Smooth muscle cell (in vitro differentiated cells): ENCODE measurements around the gene ARHGAP28. TPM values are rescaled to one million over a fixed set of nuclear protein-coding genes. Genes with fewer than 3 reads are reported as not detected.

Experiments
- DNase-seq: peaks from one replicate; lab custom pipeline; 2025; ENCODE audit not compliant: unreplicated experiment; lab: John Stamatoyannopoulos, UW
- H2AFZ ChIP-seq: fragments of 200-600 bp; sonication (generic); 2 replicates; pipeline ENCODE4 v1.6.0; 2016; ENCODE audit warnings: antibody characterized with exemption, low read depth, mild to moderate bottlenecking
- H3F3A ChIP-seq: fragments of 200-600 bp; sonication (generic); 2 replicates; pipeline ENCODE4 v1.6.0; 2017; ENCODE audit warnings: antibody characterized with exemption, low read depth
- H3K27ac ChIP-seq: fragments of 200-600 bp; sonication (generic); 2 replicates; pipeline ENCODE4 v1.5.1; 2016; ENCODE audit warnings: low read depth, mild to moderate bottlenecking
- H3K27me3 ChIP-seq: fragments of 200-600 bp; sonication (generic); 2 replicates; pipeline ENCODE4 v1.6.1; 2016; ENCODE audit warnings: low read depth, mild to moderate bottlenecking
- H3K36me3 ChIP-seq: fragments of 200-600 bp; sonication (generic); 2 replicates; pipeline ENCODE4 v1.5.1; 2016; ENCODE audit warnings: low read depth
- H3K4me1 ChIP-seq: fragments of 200-600 bp; sonication (generic); 2 replicates; pipeline ENCODE4 v1.5.1; 2016; ENCODE audit warnings: low read depth
- H3K4me2 ChIP-seq: fragments of 200-600 bp; sonication (generic); 2 replicates; pipeline ENCODE4 v1.6.0; 2016; ENCODE audit warnings: mild to moderate bottlenecking
- H3K4me3 ChIP-seq: fragments of 200-600 bp; sonication (generic); 2 replicates; pipeline ENCODE4 v1.5.1; 2016; ENCODE audit warnings: mild to moderate bottlenecking
- H3K79me2 ChIP-seq: fragments of 200-600 bp; sonication (generic); 2 replicates; pipeline ENCODE4 v1.6.0; 2016; ENCODE audit warnings: low read depth, mild to moderate bottlenecking
- H3K9ac ChIP-seq: fragments of 200-600 bp; sonication (generic); 2 replicates; pipeline ENCODE4 v1.6.0; 2016; ENCODE audit warnings: low read depth
- H3K9me3 ChIP-seq: fragments of 200-600 bp; sonication (generic); replicated peaks from 2 replicates; pipeline ENCODE4 v1.5.1; 2016; ENCODE audit warnings: low read depth
- H4K20me1 ChIP-seq: fragments of 200-600 bp; sonication (generic); 2 replicates; pipeline ENCODE4 v1.6.0; 2016; ENCODE audit warnings: low read depth
- WGBS: methylation state at CpG from one replicate; pipeline ENCODE4 v1.1.7; 2016; ENCODE audit warnings: low lambda C conversion rate; 5-methylcytosine and 5-hydroxymethylcytosine counted together
- polyA plus RNA-seq: library from polyadenylated mRNA; unstranded; fragments of >200 nt; fragmentation: Nextera tagmentation; extraction: Ambion mirVana; gene quantifications from 2 replicates; pipeline ENCODE4 v1.2.1, GENCODE V29; 2016
- total RNA-seq: library from RNA; depleted of rRNA; stranded (reverse); fragments of >200 nt; gene quantifications from 2 replicates; pipeline ENCODE4 v1.2.3, GENCODE V29; 2014
- TF ChIP-seq, protein P1 (sequence below): fragments of 200-600 bp; sonication (generic); IDR thresholded peaks from 2 replicates; pipeline ENCODE4 v1.5.1; 2017; ENCODE audit warnings: borderline replicate concordance, mild to moderate bottlenecking, antibody characterized with exemption; ENCODE audit not compliant: insufficient read depth, poor library complexity, severe bottlenecking

ARHGAP28 gene
- total and polyA plus RNA-seq, 2 experiments from 2014 or later = 16.2 to 27.7 TPM

DNA sequence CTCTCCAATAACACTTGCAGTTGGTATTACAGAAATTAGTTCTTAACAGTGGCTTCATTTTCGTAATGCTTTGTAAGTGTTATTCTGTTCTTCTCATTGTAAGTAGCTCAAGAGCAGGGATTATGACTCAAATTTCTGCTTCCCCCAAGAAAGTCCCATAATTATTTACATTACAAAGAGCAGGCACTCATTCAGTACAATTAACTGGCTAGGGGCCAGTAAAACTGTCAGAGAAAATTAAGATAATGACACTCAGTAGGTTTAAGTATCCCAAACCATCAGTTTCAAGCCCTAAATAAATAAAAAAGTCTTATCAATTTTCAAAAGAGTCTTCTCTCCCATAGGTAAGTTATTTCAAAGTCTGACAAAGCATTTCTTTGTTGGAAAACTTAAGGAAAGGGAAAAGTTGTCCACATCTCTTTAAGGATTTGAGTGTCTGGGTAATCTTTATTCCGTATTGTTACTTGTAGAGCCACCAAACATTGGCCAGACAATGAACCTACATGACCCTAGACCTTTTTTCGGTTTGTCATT is 137.1 kb downstream of the ARHGAP28 start:
- TF ChIP-seq, protein P1, sequence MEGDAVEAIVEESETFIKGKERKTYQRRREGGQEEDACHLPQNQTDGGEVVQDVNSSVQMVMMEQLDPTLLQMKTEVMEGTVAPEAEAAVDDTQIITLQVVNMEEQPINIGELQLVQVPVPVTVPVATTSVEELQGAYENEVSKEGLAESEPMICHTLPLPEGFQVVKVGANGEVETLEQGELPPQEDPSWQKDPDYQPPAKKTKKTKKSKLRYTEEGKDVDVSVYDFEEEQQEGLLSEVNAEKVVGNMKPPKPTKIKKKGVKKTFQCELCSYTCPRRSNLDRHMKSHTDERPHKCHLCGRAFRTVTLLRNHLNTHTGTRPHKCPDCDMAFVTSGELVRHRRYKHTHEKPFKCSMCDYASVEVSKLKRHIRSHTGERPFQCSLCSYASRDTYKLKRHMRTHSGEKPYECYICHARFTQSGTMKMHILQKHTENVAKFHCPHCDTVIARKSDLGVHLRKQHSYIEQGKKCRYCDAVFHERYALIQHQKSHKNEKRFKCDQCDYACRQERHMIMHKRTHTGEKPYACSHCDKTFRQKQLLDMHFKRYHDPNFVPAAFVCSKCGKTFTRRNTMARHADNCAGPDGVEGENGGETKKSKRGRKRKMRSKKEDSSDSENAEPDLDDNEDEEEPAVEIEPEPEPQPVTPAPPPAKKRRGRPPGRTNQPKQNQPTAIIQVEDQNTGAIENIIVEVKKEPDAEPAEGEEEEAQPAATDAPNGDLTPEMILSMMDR = no peak
- Histone ChIP-seq H3K79me2 (no peaks in the 10 kb centered on the region), H3K36me3 (peaks cover 2% of the 10 kb centered on the region), H2AFZ (no peak overlapping the region), H3K4me3 (no peak overlapping the region), H3K9me3 (no peaks in the 10 kb centered on the region), H3K4me1 (no peaks in the 10 kb centered on the region), H3F3A (no peaks in the 10 kb centered on the region), H3K4me2 (no peak overlapping the region), H4K20me1 (no peaks in the 10 kb centered on the region), H3K9ac (no peak overlapping the region), H3K27ac (no peak overlapping the region), H3K27me3 (no peaks in the 10 kb centered on the region)
- 70% methylated on average over 3 of the region's 3 CpGs for WGBS
- DNase-seq = no peak

DNA sequence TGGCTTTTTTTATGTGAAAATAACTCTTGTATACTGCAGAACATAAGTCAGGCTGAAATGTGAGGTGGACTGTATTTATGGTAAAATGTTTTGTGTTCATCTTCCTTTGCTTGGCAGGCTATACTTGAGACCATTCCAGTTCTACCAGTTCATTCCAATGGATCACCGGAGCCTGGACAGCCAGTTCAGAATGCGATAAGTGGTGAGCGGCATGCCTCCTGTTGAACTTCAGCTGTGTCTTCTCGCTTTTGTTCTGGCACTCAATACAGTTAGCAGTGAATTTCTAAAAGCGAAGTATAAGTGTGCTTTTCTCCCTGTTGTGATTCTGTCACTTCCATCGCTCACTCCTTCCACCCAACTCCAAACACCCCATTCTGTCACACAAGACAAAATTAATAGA is 138.5 kb downstream of the ARHGAP28 start:
- peaks cover 4% of the 10 kb centered on the region for H3K4me1 ChIP-seq
- no peak overlapping the region for H2AFZ ChIP-seq
- no peaks in the 10 kb centered on the region for H4K20me1 ChIP-seq
- no peak overlapping the region for H3K4me2 ChIP-seq
- WGBS = 80% methylated on average over 6 of the region's 6 CpGs
- H3K27ac ChIP-seq = no peak overlapping the region
- TF ChIP-seq, protein P1 = no peak
- H3F3A ChIP-seq = no peaks in the 10 kb centered on the region
- H3K36me3 ChIP-seq = peaks cover 2% of the 10 kb centered on the region
- no peak overlapping the region for H3K4me3 ChIP-seq
- no peaks in the 10 kb centered on the region for H3K79me2 ChIP-seq
- no peak for DNase-seq
- no peaks in the 10 kb centered on the region for H3K9me3 ChIP-seq
- no peaks in the 10 kb centered on the region for H3K27me3 ChIP-seq
- H3K9ac ChIP-seq = no peak overlapping the region

DNA sequence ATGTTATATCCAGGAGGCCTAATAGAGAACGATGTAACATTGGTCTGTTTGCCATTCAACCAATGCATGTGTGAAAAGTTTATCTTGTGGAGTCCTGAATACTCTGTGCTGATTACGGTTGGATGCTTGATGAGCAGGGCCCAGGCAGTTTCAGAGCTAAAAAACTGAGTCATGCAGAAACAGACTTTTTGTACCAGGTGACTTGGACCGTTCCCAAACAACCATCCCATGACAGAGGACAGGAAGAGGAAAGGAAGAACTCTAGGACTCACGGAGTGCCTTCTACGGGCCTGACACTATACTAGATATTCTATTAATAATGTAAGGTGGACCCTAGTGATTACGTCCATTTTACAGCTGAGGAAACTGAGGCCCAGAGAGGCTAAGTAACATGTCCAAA is 142.1 kb downstream of the ARHGAP28 start:
- H3K79me2 ChIP-seq = no peaks in the 10 kb centered on the region
- DNase-seq = no peak
- H2AFZ ChIP-seq = no peak overlapping the region
- WGBS = 94% methylated on average over 6 of the region's 6 CpGs
- H3K4me2 ChIP-seq = no peak overlapping the region
- peaks cover 10% of the 10 kb centered on the region for H3K4me1 ChIP-seq
- no peaks in the 10 kb centered on the region for H4K20me1 ChIP-seq
- H3F3A ChIP-seq = no peaks in the 10 kb centered on the region
- H3K4me3 ChIP-seq = no peak overlapping the region
- H3K27ac ChIP-seq = no peak overlapping the region
- peaks cover 2% of the 10 kb centered on the region for H3K36me3 ChIP-seq
- no peaks in the 10 kb centered on the region for H3K27me3 ChIP-seq
- H3K9ac ChIP-seq = no peak overlapping the region
- TF ChIP-seq, protein P1 = no peak
- H3K9me3 ChIP-seq = no peaks in the 10 kb centered on the region

DNA sequence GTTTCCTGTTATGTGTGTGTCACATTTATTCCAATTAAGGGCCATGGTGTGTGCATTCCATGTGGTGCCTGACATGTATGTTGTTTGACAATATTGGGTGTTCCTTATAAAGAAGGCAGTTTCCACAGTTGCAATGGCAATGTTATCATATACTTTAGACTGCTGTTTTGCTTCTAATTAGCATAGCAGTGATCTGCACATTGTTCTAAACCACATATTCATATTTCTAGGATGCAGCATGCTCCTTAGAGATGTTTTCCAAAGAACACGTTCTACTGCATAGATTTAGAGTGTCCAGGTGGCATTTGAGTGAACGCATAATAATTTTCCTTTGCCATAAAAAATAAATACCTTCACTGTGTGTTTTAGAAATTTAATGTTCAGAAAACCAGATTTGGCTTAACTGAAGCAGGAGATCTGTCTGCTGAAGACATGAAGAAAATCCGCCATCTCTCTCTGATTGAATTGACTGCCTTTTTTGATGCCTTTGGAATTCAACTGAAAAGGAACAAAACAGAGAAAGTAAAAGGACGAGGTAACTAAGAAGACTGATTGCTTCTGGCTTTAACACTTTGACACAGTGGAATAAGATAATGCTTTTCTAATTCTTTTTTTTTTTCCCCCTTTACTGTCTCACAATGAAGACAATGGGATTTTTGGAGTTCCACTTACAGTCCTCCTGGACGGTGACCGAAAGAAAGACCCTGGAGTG is 143.7 kb downstream of the ARHGAP28 start:
- H3K9me3 ChIP-seq = no peaks in the 10 kb centered on the region
- peaks cover 2% of the 10 kb centered on the region for H3K36me3 ChIP-seq
- no peak overlapping the region for H3K4me3 ChIP-seq
- no peaks in the 10 kb centered on the region for H3K27me3 ChIP-seq
- no peaks in the 10 kb centered on the region for H3K79me2 ChIP-seq
- no peak overlapping the region for H3K4me2 ChIP-seq
- no peak for DNase-seq
- H3F3A ChIP-seq = no peaks in the 10 kb centered on the region
- no peak overlapping the region for H3K9ac ChIP-seq
- peaks cover 10% of the 10 kb centered on the region for H3K4me1 ChIP-seq
- TF ChIP-seq, protein P1 = no peak
- no peaks in the 10 kb centered on the region for H4K20me1 ChIP-seq
- no peak overlapping the region for H3K27ac ChIP-seq
- WGBS = 87% methylated on average over 6 of the region's 6 CpGs
- H2AFZ ChIP-seq = no peak overlapping the region
